Fibroblast of lung (primary cell): Measurements from ENCODE around the gene TMEM9.

Experiments
- CTCF ChIP-seq, 2 donors: IDR thresholded peaks in 1 of 2; conservative IDR thresholded peaks in 1 of 2; 1 replicate in 1 of 2; 2 replicates in 1 of 2; pipeline ENCODE4 v1.5.1; 2011 to 2012; ENCODE audit warnings: low read length in 2 of 2, control low read depth in 1 of 2, inconsistent platforms in 1 of 2, low read depth in 1 of 2, mild to moderate bottlenecking in 1 of 2
- EZH2 ChIP-seq: IDR thresholded peaks from 2 replicates; pipeline ENCODE4 v1.5.1; 2012; ENCODE audit warnings: low read length, control low read depth, mild to moderate bottlenecking; ENCODE audit errors: missing control alignments

- no peak for TF ChIP-seq CTCF (conservative IDR thresholded peaks at IDR 0.05 in 1 of 2, IDR thresholded peaks at IDR 0.05 in 1 of 2; ENCODE audit: low read depth in 1 of 2, low read length in 2 of 2)
- TF ChIP-seq EZH2 = no peak
These were observed 13.0 kb upstream of the TMEM9 start for GRCh38 chr1:201167041-201167991.
